K562 (cell line): ENCODE data around the gene CAPRIN2. TPM values are rescaled to one million over a fixed set of nuclear protein-coding genes. Genes with fewer than 3 reads are reported as not detected.

ENCODE experiments used
- ATAC-seq: fragments of 200-7000 bp; cut with Tn5 transposase; 3 replicates; pipeline ENCODE4 v1.9.1; 2020; ENCODE audit warnings: moderate library complexity
- BruUV-seq: library from RNA; stranded (reverse); fragments of 400-500 nt; replicated peaks from 2 replicates; lab custom pipeline; 2021; lab: Mats Ljungman, UMichigan
- CTCF ChIA-PET: fragments of 300-600 bp; formaldehyde crosslinking; extraction: SDS; loops from one replicate; lab custom pipeline; 2021; ENCODE audit warnings: low intra/inter-chr PET ratio; lab: Yijun Ruan, JAX
- POLR2A ChIA-PET: fragments of 300-600, 350-650 bp; sonication (Branson Sonifier 250); formaldehyde crosslinking; extraction: SDS; loops from one replicate; lab custom pipeline; 2021; ENCODE audit warnings: antibody characterized with exemption, inconsistent platforms; lab: Yijun Ruan, JAX
- DNase-seq, 4 experiments: peaks; one replicate each; pipeline versions ENCODE4 v3.0.0 to v3.0.0-alpha.2; 2011 to 2018; ENCODE audit warnings: low spot score in 3 of 4, mixed read lengths in 3 of 4; ENCODE audit errors: extremely low read depth in 1 of 4
- FAIRE-seq: peaks from 2 replicates; lab custom pipeline; 2011; peaks lifted over from hg19 to GRCh38; lab: Jason Lieb, UNC
- H2AFZ ChIP-seq: 2 replicates; pipeline ENCODE4 v1.6.0; 2011; ENCODE audit warnings: low read depth, low read length, control low read depth, inconsistent platforms
- H3K27ac ChIP-seq: fragments of 200-600 bp; 3 replicates; pipeline ENCODE4 v1.8.0; 2011; ENCODE audit warnings: low read depth, mild to moderate bottlenecking, control low read depth, inconsistent platforms, low read length, moderate library complexity, mixed read lengths; ENCODE audit errors: extremely low read depth
- H3K27me3 ChIP-seq, 2 experiments: fragments of 300-600 bp in 1 of 2; 2 replicates in 1 of 2; 3 replicates in 1 of 2; pipeline versions ENCODE4 v1.6.0 to v1.8.0; 2011; ENCODE audit warnings: inconsistent platforms in 2 of 2, low read length in 2 of 2, mild to moderate bottlenecking in 1 of 2, mixed read lengths in 1 of 2, moderate library complexity in 1 of 2; ENCODE audit not compliant: control insufficient read depth in 2 of 2, insufficient read depth in 2 of 2
- H3K36me3 ChIP-seq: fragments of 300-600 bp; 3 replicates; pipeline ENCODE4 v1.8.0; 2011; ENCODE audit warnings: mild to moderate bottlenecking, low read length, inconsistent platforms; ENCODE audit not compliant: control insufficient read depth, insufficient read depth
- H3K4me1 ChIP-seq, 2 experiments: fragments of 200-600 bp in 1 of 2; replicated peaks in 1 of 2; 2 replicates in 1 of 2; 3 replicates in 1 of 2; pipeline versions ENCODE4 v1.5.1 to v1.8.0; 2011; ENCODE audit warnings: inconsistent platforms in 2 of 2, low read length in 2 of 2, mild to moderate bottlenecking in 1 of 2, mixed read lengths in 1 of 2, moderate library complexity in 1 of 2; ENCODE audit not compliant: control insufficient read depth in 2 of 2, insufficient read depth in 2 of 2
- H3K4me2 ChIP-seq: 2 replicates; pipeline ENCODE4 v1.6.1; 2011; ENCODE audit warnings: low read length, control low read depth, inconsistent platforms, mixed read lengths; ENCODE audit not compliant: insufficient read depth
- H3K4me3 ChIP-seq: fragments of 200-600 bp; sonication (generic), shearing (Covaris generic); 2 replicates; pipeline ENCODE4 v1.5.1; 2016; ENCODE audit warnings: control low read depth, inconsistent platforms
- H3K79me2 ChIP-seq: fragments of 200-600 bp; 3 replicates; pipeline ENCODE4 v1.8.0; 2011; ENCODE audit warnings: low read length, inconsistent platforms; ENCODE audit not compliant: control insufficient read depth, insufficient read depth
- H3K9ac ChIP-seq, 2 experiments: 2 replicates each; pipeline versions ENCODE4 v1.6.0 to v1.6.1; 2011; ENCODE audit warnings: low read depth in 2 of 2, low read length in 2 of 2, control low read depth in 1 of 2, inconsistent platforms in 1 of 2, mild to moderate bottlenecking in 1 of 2, mixed read lengths in 1 of 2; ENCODE audit not compliant: insufficient read depth in 1 of 2
- H3K9me1 ChIP-seq: one replicate; pipeline ENCODE4 v1.6.0; 2011; ENCODE audit warnings: inconsistent platforms, mild to moderate bottlenecking, low read length, moderate library complexity; ENCODE audit not compliant: control insufficient read depth, insufficient read depth
- H3K9me3 ChIP-seq: replicated peaks from 2 replicates; pipeline ENCODE4 v1.5.1; 2011; ENCODE audit warnings: low read depth, low read length, inconsistent platforms; ENCODE audit not compliant: control insufficient read depth, insufficient read depth
- H4K20me1 ChIP-seq: replicated peaks from 2 replicates; pipeline ENCODE4 v1.6.1; 2011; ENCODE audit warnings: low read length, inconsistent platforms, mixed read lengths; ENCODE audit not compliant: control insufficient read depth, insufficient read depth
- ARID1B ChIP-seq: fragments of 450-650 bp; IDR thresholded peaks from 2 replicates; pipeline ENCODE4 v1.6.1; 2016; ENCODE audit warnings: antibody characterized with exemption, mild to moderate bottlenecking, inconsistent platforms
- ASH1L ChIP-seq: fragments of 450-650 bp; IDR thresholded peaks from 2 replicates; pipeline ENCODE4 v1.6.1; 2018; ENCODE audit warnings: borderline replicate concordance, mild to moderate bottlenecking, low read depth; ENCODE audit not compliant: partially characterized antibody
- ATF1 ChIP-seq, 2 experiments: fragments of 450-650 bp in 1 of 2; IDR thresholded peaks; 2 replicates each; pipeline ENCODE4 v1.6.1; 2016; ENCODE audit warnings: missing compliant biosample characterization in 1 of 2, missing genetic modification characterization in 1 of 2
- CEBPB ChIP-seq: fragments of 450-650 bp; IDR thresholded peaks from 2 replicates; pipeline ENCODE4 v1.6.1; 2016; ENCODE audit warnings: missing genetic modification characterization, missing compliant biosample characterization
- DPF2 ChIP-seq: fragments of 450-650 bp; IDR thresholded peaks from 2 replicates; pipeline ENCODE4 v1.6.1; 2016
- GABPB1 ChIP-seq: sonication (generic); formaldehyde crosslinking; IDR thresholded peaks from 2 replicates; pipeline ENCODE4 v1.8.0; 2022; ENCODE audit warnings: mild to moderate bottlenecking, missing genetic modification reagents
- JUNB ChIP-seq: fragments of 450-650 bp; formaldehyde crosslinking; conservative IDR thresholded peaks from 2 replicates; pipeline ENCODE4 v1.4.0; 2020; ENCODE audit warnings: mild to moderate bottlenecking
- MAFF ChIP-seq: IDR thresholded peaks from 2 replicates; pipeline ENCODE4 v1.6.1; 2012; ENCODE audit warnings: low read length, improper control_type of control experiment
- NCOR1 ChIP-seq: fragments of 450-650 bp; IDR thresholded peaks from 2 replicates; pipeline ENCODE4 v1.6.1; 2016; ENCODE audit warnings: mild to moderate bottlenecking, moderate library complexity
- SMARCA4 ChIP-seq: fragments of 450-650 bp; IDR thresholded peaks from 2 replicates; pipeline ENCODE4 v1.6.1; 2016
- ZBTB43 ChIP-seq: sonication (generic); formaldehyde crosslinking; IDR thresholded peaks from 2 replicates; pipeline ENCODE4 v1.8.0; 2023; ENCODE audit warnings: mild to moderate bottlenecking, missing genetic modification reagents
- ZNF354B ChIP-seq: fragments of 250-450 bp; sonication (Bioruptor Pico); IDR thresholded peaks from 2 replicates; pipeline ENCODE4 v1.4.0; 2020
- ZNF41 ChIP-seq: fragments of 250-450 bp; sonication (Bioruptor Pico); conservative IDR thresholded peaks from 2 replicates; pipeline ENCODE4 v1.4.0; 2020; ENCODE audit warnings: mild to moderate bottlenecking
- ZNF445 ChIP-seq: fragments of 250-450 bp; sonication (Bioruptor Pico); IDR thresholded peaks from 2 replicates; pipeline ENCODE4 v1.4.0; 2020; ENCODE audit warnings: low read depth, mild to moderate bottlenecking, moderate library complexity
- ZNF766 ChIP-seq: fragments of 200-800 bp; sonication (Bioruptor generic); conservative IDR thresholded peaks from 2 replicates; pipeline ENCODE4 v1.6.1; 2016; ENCODE audit warnings: missing genetic modification characterization, missing compliant biosample characterization
- WGBS: fragments of 100-300 bp; shearing (Covaris generic); methylation state at CpG from one replicate; pipeline ENCODE4 v1.1.6; 2016; ENCODE audit warnings: low coverage, mixed read lengths; ENCODE audit not compliant: insufficient coverage; ENCODE audit errors: missing lambda C conversion rate; 5-methylcytosine and 5-hydroxymethylcytosine counted together
- in situ Hi-C: fragments of 300-500 bp; cut with MboI; formaldehyde crosslinking; loops from 4 replicates; pipeline ENCODE4 v1.15.0; 2018; ENCODE audit warnings: inconsistent platforms, mixed read lengths
- intact Hi-C: fragments of 100-400 bp; cut with micrococcal nuclease; formaldehyde crosslinking; loops from 2 replicates; pipeline ENCODE4 v1.14.2; 2022
- polyA plus RNA-seq, 8 experiments: library from polyadenylated mRNA; depleted of rRNA in 4 of 8; stranded (reverse) in 5 of 8; unstranded in 3 of 8; fragments of >200 nt; fragmentation: Nextera tagmentation in 2 of 8; fragmentation: Illumina TruSeq in 1 of 8; extraction: Ambion mirVana in 2 of 8; extraction: Trizol in 1 of 8; gene quantifications; 2 replicates each; pipeline versions ENCODE4 v1.2.1 to v1.2.3, GENCODE V29; 2011 to 2014; ENCODE audit warnings: inconsistent platforms in 1 of 8, missing spikeins in 1 of 8
- total RNA-seq, 7 experiments: library from RNA; depleted of rRNA in 6 of 7; stranded (reverse); fragments of >200 nt in 6 of 7; fragmentation: Illumina TruSeq in 2 of 7; extraction: Trizol in 2 of 7; gene quantifications; 2 replicates each; pipeline versions ENCODE4 v1.2.1 to v1.2.3, GENCODE V29; 2011 to 2021; ENCODE audit warnings: low replicate concordance in 1 of 7
- TF ChIP-seq, protein P1 (sequence below): fragments of 450-650 bp; formaldehyde crosslinking; conservative IDR thresholded peaks from 2 replicates; pipeline ENCODE4 v1.4.0; 2022; ENCODE audit warnings: mild to moderate bottlenecking, missing genetic modification characterization

The CAPRIN2 gene
- total and polyA plus RNA-seq, 9 of the 15 experiments (the other 6 are each of a cell fraction or from before 2014, with no cell fraction given), result 2.3 to 14.5 (median 8.9) TPM

- 85% methylated on average over 2 of the region's 2 CpGs for WGBS
- intact Hi-C loops (no loop called here), in situ Hi-C loops (no loop called here)
- peaks cover 2% of the 10 kb centered on the region for H3K9me3 ChIP-seq
- no peak overlapping the region for H3K9ac ChIP-seq
- no peak overlapping the region for H2AFZ ChIP-seq
- H3K27me3 ChIP-seq, result no peaks in the 10 kb centered on the region
- no TSS peak for BruUV-seq
- FAIRE-seq, result no peak
- no peak overlapping the region for H3K4me2 ChIP-seq
- no peaks in the 10 kb centered on the region for H4K20me1 ChIP-seq
- H3K36me3 ChIP-seq, result no peaks in the 10 kb centered on the region; the same call in 2 of the 3 replicates
- no peak for TF ChIP-seq ZNF41 (CRISPR knock-in tag)
- TF ChIP-seq CEBPB (tag), result peak; percentile 59
- no peak for TF ChIP-seq ZNF766 (CRISPR knock-in tag)
- TF ChIP-seq ATF1 (CRISPR knock-in tag; IDR thresholded peaks at IDR 0.05), result no peak
- TF ChIP-seq ATF1 (tag; IDR thresholded peaks at IDR 0.05), result no peak
- TF ChIP-seq ZNF354B (CRISPR knock-in tag), result no peak
- ChIA-PET POLR2A (no interaction called here), CTCF (interaction anchor here (0.7 kb wide), 1 partner anchor 556 kb away, joined by 3 read pairs; no protein-coding TSS in a partner anchor)
- H3K4me1 ChIP-seq, result peaks cover 0 to 22% of the 10 kb centered on the region in 2 experiments; a peak in 3 of 5 replicates
- no peak overlapping the region for H3K27ac ChIP-seq
- no peak for DNase-seq
- ATAC-seq, result no peak
- H3K79me2 ChIP-seq, result no peaks in the 10 kb centered on the region
- no peaks in the 10 kb centered on the region for H3K9me1 ChIP-seq
- no peak overlapping the region for H3K4me3 ChIP-seq
Measured at GRCh38 chr12:30761730-30762129, 7.0 kb upstream of the CAPRIN2 start.

DNA sequence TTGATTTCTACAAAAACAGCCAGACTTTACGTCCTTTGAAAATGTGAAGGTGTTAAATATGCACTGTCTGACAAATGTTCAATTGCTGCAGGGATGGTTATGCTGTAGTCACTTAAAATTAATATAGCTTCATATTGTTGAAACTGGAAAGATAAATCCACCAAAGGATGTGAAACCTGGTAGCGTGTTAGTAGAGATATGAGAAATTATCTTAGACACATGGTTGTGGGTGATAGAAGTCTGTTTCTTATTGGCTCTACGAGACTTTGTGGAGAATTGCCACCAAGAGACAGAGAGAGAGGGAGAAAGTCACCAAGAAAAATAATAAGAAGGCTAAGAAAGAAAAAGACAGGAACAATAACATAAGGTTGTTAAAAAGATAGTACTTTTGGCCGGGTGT, 2.6 kb upstream of the CAPRIN2 start:
- Histone ChIP-seq H3K9me3 (peaks cover 2% of the 10 kb centered on the region), H3K4me3 (no peak overlapping the region), H3K4me1 (peaks cover 16 to 26% of the 10 kb centered on the region in 2 experiments; a peak in 3 of 5 replicates), H3K9ac (peak overlapping the region in 1 of 2 experiments; percentile 19; a peak in 1 of 4 replicates), H4K20me1 (no peaks in the 10 kb centered on the region), H3K4me2 (0 out of 2 replicates have a peak overlapping the region, but pooled peaks have one; percentile 17), H3K27ac (peak overlapping the region; percentile 33), H3K79me2 (peaks cover 12% of the 10 kb centered on the region; the same call in 1 of the 3 replicates), H3K36me3 (no peaks in the 10 kb centered on the region; the same call in 2 of the 3 replicates), H3K9me1 (no peaks in the 10 kb centered on the region), H2AFZ (peak overlapping the region; percentile 64), H3K27me3 (no peaks in the 10 kb centered on the region)
- WGBS, result 2% methylated on average over 4 of the region's 4 CpGs
- intact Hi-C loops (no loop called here), in situ Hi-C loops (no loop called here)
- ChIA-PET CTCF (no interaction called here), POLR2A (interaction anchor here (1.2 kb wide), 1 partner anchor 16 kb away, joined by 5 read pairs; no protein-coding TSS in a partner anchor)
- FAIRE-seq (no peak), DNase-seq (peak in 2 of 4 experiments; percentile 53 to 66), ATAC-seq (no peak)
- no TSS peak for BruUV-seq
- TF ChIP-seq JUNB (no peak), MAFF (no peak), ASH1L (no peak), SMARCA4 (peak; percentile 73; the same call in 1 of the 2 replicates), ZNF445 (CRISPR knock-in tag) (no peak), GABPB1 (CRISPR knock-in tag) (no peak), ZBTB43 (CRISPR knock-in tag) (no peak), DPF2 (peak; percentile 87), ARID1B (peak; percentile 88), NCOR1 (peak; percentile 71)
- TF ChIP-seq, protein P1, sequence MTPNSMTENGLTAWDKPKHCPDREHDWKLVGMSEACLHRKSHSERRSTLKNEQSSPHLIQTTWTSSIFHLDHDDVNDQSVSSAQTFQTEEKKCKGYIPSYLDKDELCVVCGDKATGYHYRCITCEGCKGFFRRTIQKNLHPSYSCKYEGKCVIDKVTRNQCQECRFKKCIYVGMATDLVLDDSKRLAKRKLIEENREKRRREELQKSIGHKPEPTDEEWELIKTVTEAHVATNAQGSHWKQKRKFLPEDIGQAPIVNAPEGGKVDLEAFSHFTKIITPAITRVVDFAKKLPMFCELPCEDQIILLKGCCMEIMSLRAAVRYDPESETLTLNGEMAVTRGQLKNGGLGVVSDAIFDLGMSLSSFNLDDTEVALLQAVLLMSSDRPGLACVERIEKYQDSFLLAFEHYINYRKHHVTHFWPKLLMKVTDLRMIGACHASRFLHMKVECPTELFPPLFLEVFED (CRISPR knock-in tag), result no peak
